DMS53 (cell line): Measurements from ENCODE around the gene PDE7B.

Source experiments
- DNase-seq: peaks from one replicate; lab custom pipeline; 2025; lab: John Stamatoyannopoulos, UW

Gene PDE7B

DNA sequence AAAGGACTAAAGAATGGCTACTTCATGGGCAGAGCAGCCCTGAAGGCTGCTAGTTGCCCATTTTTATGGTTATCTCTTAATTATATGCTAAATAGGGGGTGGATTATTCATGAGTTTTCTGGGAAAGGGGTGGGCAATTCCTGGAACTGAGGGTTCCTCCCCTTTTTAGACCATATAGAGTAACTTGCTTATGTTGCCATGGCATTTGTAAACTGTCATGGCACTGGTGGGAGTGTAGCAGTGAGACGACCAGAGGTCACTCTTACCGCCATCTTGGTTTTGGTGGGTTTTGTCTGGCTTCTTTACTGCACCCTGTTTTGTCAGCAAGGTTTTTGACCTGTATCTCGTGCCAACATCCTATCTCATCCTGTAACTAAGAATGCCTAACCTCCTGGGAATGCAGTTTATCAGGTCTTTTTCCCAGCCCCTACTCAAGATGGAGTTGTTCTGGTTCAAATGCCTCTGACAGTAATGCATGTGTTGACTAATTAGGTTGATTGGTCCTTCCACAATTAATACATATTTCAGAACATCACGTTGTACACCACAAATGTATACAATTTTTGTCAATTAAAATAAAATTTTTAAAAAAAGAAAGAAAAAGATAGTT is 139.5 kb downstream of the PDE7B start:
- DNase-seq: no peak

- DNase-seq: no peak
Measured at GRCh38 chr6:135992739-135993138, 141.2 kb downstream of the PDE7B start.

GRCh38 chr6:135993361-135993760 is 141.9 kb downstream of the PDE7B start:
- no peak for DNase-seq

DNA sequence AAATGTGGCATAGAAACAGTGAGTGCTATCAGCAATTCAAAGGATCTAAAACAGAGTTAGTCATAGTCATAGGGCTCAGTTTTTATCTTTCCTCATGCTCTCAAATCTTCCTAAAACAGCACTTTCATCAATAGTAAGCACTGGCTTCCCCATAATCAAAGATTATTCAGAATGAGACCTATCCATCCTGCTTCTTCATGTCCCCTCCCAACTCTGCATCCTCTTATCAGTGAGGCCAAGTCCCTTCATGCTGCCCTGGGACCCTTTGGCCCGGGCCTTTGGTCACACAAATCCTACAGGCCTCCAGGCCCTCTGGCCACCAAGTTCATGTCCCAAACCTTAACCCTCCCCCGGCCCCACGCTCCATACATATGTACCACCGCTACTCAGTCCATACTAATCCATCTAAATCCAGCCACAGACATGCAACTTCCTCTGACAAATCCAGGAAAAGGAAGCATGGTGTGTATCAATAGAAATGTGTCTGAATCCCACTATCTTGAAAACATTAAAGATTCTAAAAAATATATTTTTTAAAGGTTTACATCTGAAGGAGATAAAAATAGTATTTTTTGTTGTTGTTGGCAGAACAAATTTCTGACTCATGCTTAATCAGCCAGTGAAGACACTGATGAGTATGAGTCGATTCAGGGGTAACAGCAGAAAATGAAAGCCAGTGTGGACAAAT is 143.5 kb downstream of the PDE7B start:
- DNase-seq: no peak

DNA sequence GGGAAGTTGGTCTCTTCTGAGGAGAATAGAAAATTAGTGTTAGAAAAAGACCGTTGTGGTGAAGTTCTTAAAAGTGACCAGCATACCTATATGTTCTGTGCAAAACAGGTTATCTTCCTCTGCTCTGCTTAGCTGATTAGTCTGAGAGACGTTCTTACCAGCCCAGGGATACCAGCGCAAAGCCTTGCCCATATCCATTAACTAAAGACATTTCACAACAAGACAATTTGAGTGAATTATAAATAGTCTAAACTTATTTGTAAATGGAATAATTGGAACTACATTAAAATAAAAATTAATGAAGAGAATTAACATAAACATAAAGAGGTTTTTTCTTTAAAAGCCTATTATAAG is 144.0 kb downstream of the PDE7B start:
- DNase-seq: no peak

- DNase-seq: no peak
Measured at GRCh38 chr6:135996668-135997067, 145.2 kb downstream of the PDE7B start.

DNA sequence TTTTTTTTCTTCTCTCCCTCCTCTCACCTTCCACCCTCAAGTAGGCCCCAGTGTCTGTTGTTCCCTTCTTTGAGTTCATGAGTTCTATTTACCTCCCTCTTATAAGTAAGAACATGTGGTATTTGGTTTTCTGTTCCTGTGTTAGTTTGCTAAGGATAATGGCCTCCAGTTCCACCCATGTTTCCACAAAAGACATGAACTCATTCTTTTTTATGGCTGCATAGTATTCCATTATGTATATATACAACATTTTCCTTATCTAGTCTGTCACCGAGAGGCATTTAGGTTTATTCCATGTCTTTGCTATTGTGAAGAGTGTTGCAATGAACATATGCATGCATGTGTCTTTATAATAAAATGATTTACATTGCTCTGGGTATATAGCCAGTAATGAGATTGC is 147.9 kb downstream of the PDE7B start:
- DNase-seq: no peak

DNA sequence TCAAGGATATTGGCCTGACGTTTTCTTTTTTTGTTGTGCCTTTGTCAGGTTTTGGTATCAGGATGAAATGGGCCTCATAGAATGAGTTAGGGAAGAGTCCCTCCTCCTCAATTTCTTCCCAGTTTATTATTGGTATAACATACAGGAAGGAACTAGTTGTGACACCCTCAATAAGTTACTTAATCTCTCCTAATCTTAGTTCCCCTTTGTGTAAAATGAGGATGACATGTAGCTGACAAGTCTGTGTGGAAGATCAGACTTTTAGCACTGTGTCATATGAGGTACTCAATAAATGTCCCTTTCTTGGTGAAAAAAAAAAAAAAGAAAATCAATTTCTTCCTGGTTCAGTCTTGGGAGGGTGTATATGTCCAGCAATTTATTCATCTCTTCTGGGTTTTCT is 155.8 kb downstream of the PDE7B start:
- no peak for DNase-seq

- no peak for DNase-seq
Measured at GRCh38 chr6:136011475-136011874, 160.0 kb downstream of the PDE7B start.

- DNase-seq: no peak
Measured at GRCh38 chr6:136012198-136012887, 160.8 kb downstream of the PDE7B start.

GRCh38 chr6:136012943-136013342 is 161.4 kb downstream of the PDE7B start:
- no peak for DNase-seq

GRCh38 chr6:136014454-136015437 is 163.2 kb downstream of the PDE7B start:
- DNase-seq: no peak

DNA sequence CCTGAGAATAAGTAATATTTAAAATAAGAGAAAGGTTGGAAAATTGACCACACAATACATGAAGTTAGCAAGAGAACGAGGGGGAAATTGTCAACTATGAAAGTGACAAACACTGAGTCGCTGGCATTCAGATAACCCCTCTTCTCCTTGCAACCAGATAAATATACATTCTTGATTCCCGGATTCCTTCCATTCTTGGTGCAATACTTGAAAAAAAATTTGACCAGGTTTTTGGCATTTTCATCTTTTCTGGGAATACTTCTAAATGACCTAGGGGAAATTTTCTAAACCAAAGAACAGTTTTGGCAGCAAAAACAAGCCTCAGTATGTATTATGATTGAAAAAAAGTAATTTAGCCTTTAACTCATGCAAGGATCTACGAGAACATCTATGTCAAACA is 164.0 kb downstream of the PDE7B start:
- no peak for DNase-seq

GRCh38 chr6:136016228-136017225 is 165.0 kb downstream of the PDE7B start:
- no peak for DNase-seq

- DNase-seq: no peak
Measured at GRCh38 chr6:136020691-136021090, 169.2 kb downstream of the PDE7B start.

DNA sequence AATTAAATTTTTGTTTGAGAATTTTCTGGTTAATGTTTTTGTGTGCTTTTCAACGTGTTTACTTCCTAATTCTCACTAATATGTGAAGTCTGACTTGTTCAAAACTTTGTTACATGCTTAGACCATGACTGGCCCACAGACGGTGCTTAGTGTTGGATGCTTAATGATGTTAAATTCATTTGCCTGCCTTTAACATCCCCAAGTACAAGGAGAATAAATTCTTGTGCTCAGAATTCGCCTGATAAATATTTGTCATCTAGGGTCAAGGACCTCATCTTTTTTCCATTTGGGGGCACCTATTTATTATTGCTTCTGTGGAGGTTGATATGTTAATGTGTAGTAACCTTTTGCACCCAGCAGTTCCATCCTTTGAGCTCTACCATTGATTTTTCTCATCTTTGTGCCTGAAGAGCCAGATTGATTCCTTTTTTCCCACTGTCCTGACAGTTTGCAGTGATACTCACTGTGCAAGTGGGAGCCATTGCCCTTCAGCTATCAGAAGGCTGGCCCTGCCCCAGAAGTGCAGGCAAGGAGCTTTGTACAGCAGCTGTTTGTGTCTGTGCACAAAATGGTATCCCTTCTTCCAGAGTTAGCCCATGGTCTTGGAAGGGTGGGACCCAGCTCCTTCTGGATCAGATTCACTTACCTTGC is 170.8 kb downstream of the PDE7B start:
- DNase-seq: no peak

DNA sequence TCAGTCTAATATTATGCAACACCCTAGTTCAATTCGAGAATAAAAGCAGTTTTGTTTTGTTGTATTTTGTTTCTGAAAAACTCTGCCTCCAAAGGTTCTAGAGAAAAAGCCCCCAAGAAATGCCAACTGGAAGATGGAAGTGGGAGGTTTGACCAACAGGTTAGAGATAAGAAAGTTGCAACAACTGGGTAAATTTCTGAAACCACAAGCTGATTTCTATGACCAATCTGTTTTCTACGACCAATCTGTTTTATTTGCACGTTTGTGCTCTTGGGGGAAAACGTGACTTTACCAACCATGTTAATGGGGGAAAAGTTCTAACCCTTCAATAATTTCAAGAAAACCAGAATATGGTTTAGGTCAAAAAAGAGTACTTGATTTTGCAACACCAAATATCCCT is 173.2 kb downstream of the PDE7B start:
- DNase-seq: no peak

- no peak for DNase-seq
Measured at GRCh38 chr6:136025736-136026135, 174.2 kb downstream of the PDE7B start.

DNA sequence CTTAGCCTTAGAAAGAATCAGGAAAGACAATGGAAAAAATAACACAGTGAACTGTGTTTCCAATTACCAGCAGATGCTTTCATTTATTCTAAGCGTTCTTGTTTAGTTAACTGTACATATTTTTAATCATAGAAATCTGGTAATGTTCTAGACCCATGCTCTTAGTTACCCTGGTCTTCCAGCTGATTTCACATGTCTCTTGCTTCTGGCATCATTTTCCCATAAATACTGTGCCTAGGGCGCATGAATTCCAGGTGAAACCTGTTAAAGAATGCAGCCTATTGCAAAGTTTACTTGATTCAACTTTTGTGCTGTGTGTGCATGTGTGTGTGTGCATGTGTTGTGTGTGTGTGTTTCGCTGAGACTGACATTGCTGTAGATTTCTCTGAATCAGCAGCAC is 178.6 kb downstream of the PDE7B start:
- DNase-seq: no peak

DNA sequence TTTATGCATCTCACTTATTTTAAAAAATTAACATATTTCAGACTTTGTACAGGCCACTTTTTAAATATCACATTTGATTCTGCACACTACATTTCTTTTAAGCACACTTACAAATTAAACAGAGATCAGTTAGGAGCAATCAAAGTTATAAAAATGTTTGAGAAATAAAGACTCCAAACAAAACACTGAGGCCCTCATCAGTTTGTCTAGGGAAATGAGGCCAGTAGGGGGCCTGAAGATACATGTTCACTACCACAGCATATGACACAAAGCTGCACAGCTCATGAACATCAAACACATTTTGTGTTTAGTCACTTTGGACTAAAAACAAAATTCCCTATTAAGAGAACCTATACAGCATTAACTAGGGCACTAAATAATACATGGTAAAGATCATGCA is 180.5 kb downstream of the PDE7B start:
- DNase-seq: peak; percentile 33

DNA sequence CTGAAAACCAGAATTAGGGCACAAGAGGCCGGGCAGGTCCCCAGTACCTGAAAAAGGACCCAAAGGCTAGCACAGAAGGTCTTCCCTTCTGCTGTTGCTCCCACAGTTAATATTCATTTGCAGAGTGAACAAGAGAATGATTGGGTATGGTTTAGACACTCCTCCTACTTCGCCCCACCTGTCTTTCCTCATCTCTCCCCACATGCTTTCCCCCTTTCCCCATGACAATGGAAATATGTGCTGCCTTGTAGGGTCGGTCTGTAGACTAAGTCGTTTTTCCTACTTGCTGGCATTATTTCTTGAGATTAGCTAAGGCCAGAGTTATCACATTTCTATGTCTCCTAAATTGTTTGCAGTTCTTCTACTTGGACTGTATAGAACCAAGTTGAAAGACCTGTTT is 181.9 kb downstream of the PDE7B start:
- DNase-seq: no peak
